NK-92 (cell line): ENCODE measurements around the gene MTRFR.
"Not testable (repeated sequence)": the region's sequence is repeated elsewhere in the genome, so short reads cannot be mapped to it uniquely, and the experiment has no call there.

Source experiments
- DNase-seq: peaks from one replicate; lab custom pipeline; 2025; ENCODE audit not compliant: unreplicated experiment; lab: John Stamatoyannopoulos, UW

Gene MTRFR

DNA sequence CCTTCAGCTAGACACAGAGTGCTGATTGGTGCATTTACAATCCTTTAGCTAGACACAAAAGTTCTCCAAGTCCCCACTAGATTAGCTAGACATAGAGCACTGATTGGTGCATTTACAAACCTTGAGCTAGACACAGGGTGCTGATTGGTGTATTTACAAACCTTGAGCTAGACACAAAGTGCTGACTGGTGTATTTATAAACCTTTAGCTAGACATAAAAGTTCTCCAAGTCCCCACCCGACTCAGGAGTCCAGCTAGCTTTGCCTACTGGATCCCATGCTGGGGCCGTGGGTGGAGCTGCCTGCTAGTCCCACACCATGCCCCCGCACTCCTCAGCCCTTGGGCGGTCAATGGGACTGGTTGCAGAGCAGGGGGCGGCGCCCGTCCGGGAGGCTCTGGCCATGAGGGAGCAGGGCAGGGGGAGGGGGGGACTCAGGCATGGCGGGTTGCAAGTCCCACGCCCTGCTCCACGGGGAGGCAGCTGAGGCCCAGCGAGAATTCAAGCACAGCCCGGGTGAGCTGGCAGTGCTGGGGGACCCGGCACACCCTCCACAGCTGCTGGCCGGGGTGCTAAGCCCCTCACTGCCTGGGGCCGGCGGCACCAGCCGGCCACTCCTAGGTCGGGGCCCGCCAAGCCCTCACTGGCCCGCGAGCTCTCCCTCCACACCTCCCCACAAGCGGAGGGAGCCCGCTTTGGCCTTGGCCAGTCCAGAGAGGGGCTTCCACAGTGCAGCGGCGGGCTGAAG is 15.9 kb downstream of the MTRFR start:
- DNase-seq, result not testable (repeated sequence)

DNA sequence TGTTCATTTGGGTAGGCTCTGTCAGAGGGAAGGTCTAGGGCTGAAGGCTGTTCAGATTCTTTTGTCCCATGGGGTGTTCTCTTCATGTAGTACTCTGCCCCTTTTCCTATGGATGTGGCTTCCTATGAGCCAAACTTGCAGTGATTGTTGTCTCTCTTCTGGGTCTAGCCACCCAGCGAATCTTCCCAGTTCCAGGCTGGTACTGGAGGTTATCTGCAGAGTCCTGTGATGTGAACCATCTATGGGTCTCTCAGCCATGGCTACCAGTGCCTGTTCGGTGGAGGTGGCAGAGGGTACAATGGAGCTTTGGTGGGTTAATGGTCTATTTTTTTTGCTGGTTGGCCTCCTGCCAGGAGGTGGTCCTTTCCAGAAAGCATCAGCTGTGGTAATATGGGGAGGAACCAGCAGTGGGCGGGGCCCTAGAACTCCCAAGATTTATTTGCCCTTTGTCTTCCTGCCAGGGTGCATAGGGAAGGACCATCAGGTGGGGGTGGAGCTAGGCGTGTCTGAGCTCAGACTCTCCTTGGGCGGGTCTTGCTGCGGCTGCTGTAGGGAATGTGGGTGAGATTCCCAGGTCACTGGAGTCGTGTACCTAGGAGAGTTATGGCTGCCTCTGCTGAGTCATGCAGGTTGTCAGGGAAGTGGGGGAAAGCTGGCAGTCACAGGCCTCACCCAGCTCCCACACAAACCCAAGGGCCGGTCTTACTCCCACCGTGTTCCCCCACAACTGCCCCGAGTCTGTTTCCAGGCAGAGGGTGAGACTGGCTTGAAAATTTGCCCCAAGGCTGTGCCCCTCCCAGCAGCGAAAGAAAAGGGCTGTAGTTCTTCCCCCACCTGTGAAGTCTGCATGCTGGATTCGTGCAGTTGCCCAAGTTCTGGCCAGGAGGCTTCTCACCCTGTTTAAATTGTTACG is 17.5 kb downstream of the MTRFR start:
- DNase-seq, result no peak

GRCh38 chr12:123251403-123252076 is 18.3 kb downstream of the MTRFR start:
- no peak for DNase-seq

DNA sequence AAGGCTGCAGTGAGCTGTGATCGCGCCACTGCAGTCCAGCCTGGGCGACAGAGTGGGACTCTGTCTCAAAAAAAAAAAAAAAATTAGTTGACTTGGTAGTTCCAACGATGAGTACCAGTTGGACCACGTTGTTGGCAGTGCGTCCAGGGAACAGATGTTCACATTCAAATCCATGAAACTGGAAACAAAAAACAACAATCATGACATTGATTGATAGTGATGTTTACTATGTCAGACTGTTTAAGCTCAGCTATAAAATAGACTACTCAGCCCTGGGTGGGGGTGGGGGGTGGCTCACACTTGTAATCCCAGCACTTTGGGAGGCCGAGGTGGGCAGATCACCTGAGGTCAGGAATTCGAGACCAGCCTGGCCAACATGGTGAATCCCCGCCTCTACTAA is 19.1 kb downstream of the MTRFR start:
- DNase-seq, result not testable (repeated sequence)

- DNase-seq, result no peak
Observed at GRCh38 chr12:123253641-123254459, 20.6 kb downstream of the MTRFR start.

- DNase-seq, result no peak
Observed at GRCh38 chr12:123254853-123255446, 21.7 kb downstream of the MTRFR start.

DNA sequence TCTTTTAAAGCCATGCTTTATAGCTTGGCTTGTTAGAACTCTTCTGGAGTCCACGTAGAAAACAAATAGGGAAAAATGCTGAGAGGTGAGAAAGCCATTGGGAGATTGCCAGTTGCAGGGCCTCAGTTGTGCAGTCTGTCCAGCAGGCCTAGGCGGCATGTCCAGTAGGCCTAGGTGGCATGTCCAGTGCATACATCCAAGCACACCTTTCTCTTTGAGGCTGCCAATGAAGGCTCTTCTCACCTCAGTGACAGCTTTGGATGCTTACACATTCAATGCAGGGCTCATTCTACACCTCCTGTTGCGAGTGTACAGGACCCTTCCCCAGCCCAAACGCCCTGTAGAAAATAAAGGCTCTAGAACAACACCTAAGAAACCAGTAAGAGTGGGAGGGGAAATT is 25.4 kb downstream of the MTRFR start:
- no peak for DNase-seq

DNA sequence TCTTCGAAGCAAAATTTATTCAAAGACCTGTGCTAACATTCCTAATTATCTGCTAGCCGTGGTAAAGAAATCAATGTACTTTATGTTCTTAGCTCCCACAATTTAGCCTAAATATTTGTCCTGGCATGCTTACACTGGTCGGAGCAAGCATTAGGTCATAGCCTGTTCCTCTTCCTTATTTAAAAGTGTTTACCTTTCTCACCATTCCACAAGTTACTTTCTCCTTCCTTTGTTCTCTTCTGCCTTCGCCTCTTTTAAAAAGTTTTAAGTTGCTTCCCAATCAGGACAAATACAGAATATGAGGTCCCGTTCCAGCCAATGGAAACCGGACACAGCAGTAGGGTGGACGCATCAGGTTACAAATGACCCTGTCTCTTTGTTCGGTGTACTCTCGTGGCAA is 26.8 kb downstream of the MTRFR start:
- no peak for DNase-seq

DNA sequence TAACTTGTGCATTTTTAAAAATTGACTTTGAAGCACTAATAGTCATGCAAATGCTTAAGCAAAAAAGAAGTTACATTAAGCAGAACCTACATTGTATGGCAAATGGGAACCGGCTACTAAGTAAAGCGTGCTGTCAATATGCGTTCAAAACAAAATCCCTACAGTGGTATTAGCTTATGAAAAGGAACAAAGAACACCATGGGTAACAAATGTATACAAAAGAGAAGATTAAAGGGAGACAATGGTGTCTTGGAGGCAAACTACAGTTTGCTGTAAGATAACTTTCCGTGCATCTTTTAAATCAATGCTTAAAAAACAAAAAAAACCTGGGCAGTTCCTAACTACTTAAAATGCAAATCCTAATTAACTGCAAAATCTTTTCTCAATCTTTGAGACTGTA is 28.0 kb downstream of the MTRFR start:
- no peak for DNase-seq

DNA sequence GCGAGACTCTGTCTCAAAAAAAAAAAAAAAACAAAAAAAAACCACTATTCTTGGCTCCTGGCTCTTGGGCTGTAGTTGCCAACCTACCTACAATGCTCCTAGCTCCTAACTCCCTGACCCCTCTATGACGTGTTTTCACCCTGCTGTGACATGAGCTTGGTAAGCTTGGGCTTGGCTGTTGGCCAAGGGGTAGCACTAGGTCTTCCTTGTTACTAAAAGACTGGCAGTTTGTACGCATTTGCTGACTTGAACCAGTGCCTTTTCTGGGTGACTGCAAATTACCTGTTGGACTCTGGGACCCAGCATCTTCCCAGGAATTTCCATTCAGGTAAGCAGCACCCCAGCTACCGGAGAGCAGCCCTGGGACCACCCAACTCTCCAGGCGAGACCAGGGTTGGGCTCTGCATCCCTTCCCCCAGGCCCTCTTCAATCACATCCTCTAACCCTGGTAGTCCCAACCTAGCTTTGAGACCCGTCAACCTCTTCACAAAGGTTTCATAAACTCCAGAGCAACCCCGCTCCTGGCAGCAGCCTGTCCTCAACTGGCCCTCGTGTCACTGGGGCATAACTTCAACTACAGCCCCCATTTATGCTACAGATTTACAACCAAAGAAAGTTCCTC is 30.1 kb downstream of the MTRFR start:
- DNase-seq, result no peak

DNA sequence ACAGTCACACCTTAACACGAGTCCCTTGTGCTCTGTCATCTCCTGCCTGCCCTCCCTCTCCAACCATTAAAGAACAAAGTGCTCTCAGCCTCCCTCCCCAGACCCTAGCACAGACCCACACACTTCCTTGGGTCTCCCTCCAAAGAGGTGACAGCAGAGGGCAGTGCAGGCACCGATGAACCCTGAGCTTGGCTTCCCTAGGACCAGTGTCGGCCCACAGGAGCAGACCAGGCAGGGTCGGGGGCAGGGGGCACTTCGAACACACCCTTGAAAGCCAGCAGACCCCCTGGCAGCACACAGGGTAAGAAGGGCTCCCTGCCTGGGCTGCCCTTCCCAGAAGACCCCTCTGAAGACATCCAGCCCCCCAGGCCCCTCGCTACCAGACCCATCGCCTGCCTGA is 31.4 kb downstream of the MTRFR start:
- no peak for DNase-seq

DNA sequence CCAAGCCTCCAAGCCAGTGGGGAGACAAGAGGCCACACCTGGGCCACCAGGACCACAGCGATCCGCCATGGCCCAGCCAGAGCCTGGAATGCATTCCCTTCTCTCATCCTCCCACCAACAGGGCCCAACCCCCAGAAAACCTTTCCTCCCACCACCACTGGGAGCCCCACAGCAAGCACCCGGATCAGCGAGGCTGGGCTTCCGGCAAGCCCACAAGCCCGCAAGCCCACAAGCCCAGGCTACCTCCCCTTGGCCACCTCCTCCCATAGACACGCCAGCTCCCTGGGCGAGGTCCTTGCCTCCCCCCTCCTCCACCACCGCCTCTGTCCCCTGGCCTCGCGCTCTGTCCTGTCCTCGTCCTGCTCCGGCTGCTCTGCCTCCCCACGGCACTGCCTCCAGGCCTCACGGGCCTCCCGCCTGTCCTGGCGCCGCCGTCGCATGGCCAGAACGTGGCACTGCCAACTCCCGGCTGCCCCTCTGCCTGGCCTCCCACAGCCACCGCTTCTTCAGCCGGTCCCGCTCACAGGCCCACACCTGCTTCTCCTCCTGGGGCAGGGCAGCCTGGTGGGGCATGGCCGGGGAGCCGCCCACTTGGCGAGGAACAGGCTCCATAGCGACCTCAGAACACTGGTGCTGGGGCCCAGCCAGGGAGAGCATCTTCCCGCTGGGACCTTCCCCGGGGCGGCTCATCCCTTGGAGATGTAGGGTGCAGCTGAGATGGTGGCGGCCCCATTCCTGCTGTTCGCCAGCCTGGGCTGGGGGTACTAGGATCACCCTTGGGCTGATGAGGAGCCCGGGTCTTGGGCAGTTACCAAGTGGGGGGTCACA is 32.8 kb downstream of the MTRFR start:
- DNase-seq, result no peak

- DNase-seq, result no peak
Observed at GRCh38 chr12:123266679-123267277, 33.5 kb downstream of the MTRFR start.

DNA sequence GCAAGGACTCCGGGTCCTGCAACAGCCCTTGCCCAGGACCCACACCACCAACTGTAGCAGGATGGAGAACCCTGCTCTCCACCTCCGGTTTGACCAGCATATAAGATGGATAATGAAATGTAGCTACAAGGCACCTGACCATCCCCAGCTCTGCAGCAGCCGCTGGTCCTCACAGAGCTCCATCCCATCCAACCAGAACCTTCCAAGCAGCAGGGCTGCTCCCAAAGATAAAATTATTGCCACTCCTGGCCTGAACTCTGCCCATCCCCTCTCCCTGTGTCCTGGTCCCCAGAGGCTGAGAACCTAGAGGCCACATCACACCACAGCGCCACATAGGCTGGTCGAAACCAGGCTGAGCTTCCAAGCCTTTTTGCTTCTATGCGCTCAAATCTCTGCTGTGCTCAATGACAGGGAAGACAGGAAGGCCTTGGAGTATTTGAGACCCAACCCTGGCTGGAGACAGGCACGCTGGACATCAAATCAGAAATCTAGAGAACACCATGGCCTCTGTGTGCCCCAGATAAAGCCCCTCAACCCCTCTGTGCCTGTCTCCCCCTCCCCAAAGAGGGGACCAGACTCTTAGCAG is 34.2 kb downstream of the MTRFR start:
- no peak for DNase-seq

DNA sequence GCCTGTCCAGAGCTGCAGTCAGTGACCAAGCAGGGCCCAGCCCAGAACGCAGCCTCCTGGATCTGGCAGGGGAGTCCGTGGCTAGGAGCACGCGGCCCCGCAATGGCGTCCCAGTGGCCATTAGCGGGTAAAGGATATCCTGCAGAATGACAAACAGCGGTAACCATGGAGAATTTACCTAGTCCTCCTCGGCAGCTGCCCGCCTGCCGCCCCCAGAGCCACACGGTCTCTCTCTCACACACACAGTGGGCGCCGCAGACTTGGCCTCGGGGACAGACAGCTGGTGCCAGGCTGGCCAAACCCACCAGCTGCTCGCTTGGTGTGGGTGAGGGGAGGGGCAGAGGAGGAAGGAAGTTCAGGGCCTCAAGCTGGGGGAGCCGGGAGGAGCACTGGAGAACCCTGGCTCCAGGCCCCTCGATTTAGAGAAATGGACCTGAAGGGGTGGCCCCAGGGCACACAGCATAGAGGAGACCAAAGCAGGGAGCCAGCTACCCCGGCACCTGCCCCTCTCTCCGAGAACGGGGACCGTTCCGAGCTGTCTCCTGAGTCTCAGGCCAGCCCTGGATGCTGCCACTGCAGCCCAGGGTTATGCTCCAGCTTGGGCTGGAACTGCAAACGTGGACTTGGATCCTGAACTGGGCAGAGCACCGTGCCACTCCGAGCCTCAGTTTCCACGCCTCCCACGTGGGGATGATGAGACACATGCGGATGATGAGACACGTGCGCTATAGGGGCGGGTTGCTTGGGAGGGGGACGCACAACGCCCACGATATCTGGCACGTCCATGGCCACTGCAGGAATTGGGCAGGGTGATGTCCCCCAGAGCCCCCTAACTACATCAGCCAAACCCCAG is 35.0 kb downstream of the MTRFR start:
- DNase-seq, result no peak

DNA sequence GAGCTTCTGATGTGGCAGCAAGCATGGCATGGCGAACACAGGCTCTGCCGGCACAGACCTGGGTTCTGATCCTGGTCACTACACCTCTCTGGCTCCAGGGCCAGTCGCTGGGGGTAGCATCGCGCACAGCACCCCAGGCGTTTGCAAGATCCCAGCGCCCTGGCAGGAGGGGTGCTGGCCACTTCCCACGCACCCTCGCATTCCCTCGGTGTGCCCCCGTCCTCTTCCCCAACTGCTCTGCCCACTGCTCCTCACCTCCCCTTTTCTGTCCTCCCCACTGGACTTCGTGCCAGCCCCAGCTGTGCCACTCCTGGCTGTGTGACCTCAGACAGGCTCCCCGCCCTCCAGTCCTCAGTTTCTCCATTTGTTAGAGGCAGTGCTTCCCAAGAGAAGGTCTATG is 35.6 kb downstream of the MTRFR start:
- no peak for DNase-seq

- no peak for DNase-seq
Observed at GRCh38 chr12:123269395-123269892, 36.2 kb downstream of the MTRFR start.
